ENCODE data around the gene RGL2.

DNA sequence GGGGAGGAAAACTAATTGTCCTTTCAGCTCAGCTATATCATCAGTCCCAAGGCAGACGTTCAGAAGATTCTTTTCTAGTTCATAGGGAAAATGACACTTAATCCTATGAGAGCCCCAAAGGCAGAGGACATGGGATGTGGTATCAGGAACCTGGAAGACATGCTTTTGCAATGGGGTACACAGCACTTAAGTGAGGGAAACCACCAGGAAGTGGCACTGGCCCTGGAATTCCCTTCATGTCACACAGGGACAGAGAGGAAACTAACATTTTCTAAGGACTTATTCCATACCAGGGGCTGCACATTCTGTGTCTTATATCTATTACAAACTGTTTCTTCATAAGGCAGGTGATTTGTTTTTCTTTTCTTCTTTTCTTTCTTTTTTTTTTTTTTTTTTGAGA is 55.3 kb downstream of the RGL2 start:
- TF ChIP-seq, protein P1, sequence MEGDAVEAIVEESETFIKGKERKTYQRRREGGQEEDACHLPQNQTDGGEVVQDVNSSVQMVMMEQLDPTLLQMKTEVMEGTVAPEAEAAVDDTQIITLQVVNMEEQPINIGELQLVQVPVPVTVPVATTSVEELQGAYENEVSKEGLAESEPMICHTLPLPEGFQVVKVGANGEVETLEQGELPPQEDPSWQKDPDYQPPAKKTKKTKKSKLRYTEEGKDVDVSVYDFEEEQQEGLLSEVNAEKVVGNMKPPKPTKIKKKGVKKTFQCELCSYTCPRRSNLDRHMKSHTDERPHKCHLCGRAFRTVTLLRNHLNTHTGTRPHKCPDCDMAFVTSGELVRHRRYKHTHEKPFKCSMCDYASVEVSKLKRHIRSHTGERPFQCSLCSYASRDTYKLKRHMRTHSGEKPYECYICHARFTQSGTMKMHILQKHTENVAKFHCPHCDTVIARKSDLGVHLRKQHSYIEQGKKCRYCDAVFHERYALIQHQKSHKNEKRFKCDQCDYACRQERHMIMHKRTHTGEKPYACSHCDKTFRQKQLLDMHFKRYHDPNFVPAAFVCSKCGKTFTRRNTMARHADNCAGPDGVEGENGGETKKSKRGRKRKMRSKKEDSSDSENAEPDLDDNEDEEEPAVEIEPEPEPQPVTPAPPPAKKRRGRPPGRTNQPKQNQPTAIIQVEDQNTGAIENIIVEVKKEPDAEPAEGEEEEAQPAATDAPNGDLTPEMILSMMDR (conservative IDR thresholded peaks at IDR 0.05 in 1 of 2, IDR thresholded peaks at IDR 0.05 in 1 of 2; ENCODE audit: extremely low read depth in 1 of 2, insufficient read depth in 1 of 2, low read depth in 1 of 2, low read length in 2 of 2): no peak
- no peak for TF ChIP-seq EZH2 (IDR thresholded peaks at IDR 0.05; ENCODE audit: borderline replicate concordance, low read length)

Data from mammary epithelial cell (primary cell).